ENCODE data around the gene FGD5.

GRCh38 chr3:14862303-14862660, 43.5 kb downstream of the FGD5 start:
- no peak for TF ChIP-seq CTCF (optimal IDR thresholded peaks at IDR 0.05 in 1 of 3, IDR thresholded peaks at IDR 0.05 in 1 of 3, conservative IDR thresholded peaks at IDR 0.05 in 1 of 3; ENCODE audit: extremely low read depth in 1 of 3, insufficient read depth in 2 of 3, low read length in 3 of 3)
- TF ChIP-seq EZH2 (IDR thresholded peaks at IDR 0.05; ENCODE audit: low read length): no peak

Data from keratinocyte (primary cell).